IMR-90 (cell line): Measurements from ENCODE around the gene SPATA16. TPM values are rescaled to one million over a fixed set of nuclear protein-coding genes. Genes with fewer than 3 reads are reported as not detected.

ENCODE experiments used
- ATAC-seq: fragments of 200-7000 bp; cut with Tn5 transposase; 2 replicates; pipeline ENCODE4 v1.9.1; 2020; ENCODE audit warnings: low read depth, mild to moderate bottlenecking, moderate library complexity
- BruUV-seq: library from RNA; stranded (reverse); fragments of 400-500 nt; replicated peaks from 2 replicates; lab custom pipeline; 2021; lab: Mats Ljungman, UMichigan
- CTCF ChIA-PET: fragments of 300-600 bp; formaldehyde crosslinking; extraction: SDS; loops from one replicate; lab custom pipeline; 2021; ENCODE audit warnings: antibody characterized with exemption; lab: Yijun Ruan, JAX
- POLR2A ChIA-PET: fragments of 300-600 bp; sonication (Branson Sonifier 250); formaldehyde crosslinking; loops from one replicate; lab custom pipeline; 2022; ENCODE audit warnings: antibody characterized with exemption; ENCODE audit not compliant: unreplicated experiment; lab: Charles Lee
- DNase-seq: peaks from one replicate; pipeline ENCODE4 v3.0.0; 2013
- H2AFZ ChIP-seq: replicated peaks from 2 replicates; pipeline ENCODE3; 2013; ENCODE audit warnings: low read length, mild to moderate bottlenecking; ENCODE audit not compliant: poor library complexity
- H2AK5ac ChIP-seq: 2 replicates; pipeline ENCODE4 v1.6.1; 2013; ENCODE audit warnings: low read depth, low read length, inconsistent platforms
- H2AK9ac ChIP-seq: replicated peaks from 2 replicates; pipeline ENCODE3; 2013; ENCODE audit warnings: mild to moderate bottlenecking, low read depth, low read length, moderate library complexity; ENCODE audit not compliant: poor library complexity
- H2BK120ac ChIP-seq: 2 replicates; pipeline ENCODE4 v1.6.1; 2013; ENCODE audit warnings: low read depth, low read length, inconsistent platforms
- H2BK15ac ChIP-seq: 3 replicates; pipeline ENCODE4 v1.6.1; 2013; ENCODE audit warnings: low read depth, low read length, inconsistent platforms
- H2BK20ac ChIP-seq: 2 replicates; pipeline ENCODE4 v1.6.1; 2013; ENCODE audit warnings: low read depth, mild to moderate bottlenecking, inconsistent platforms, low read length, moderate library complexity
- H2BK5ac ChIP-seq: 2 replicates; pipeline ENCODE4 v1.6.1; 2013; ENCODE audit warnings: mild to moderate bottlenecking, low read depth, low read length, inconsistent platforms; ENCODE audit not compliant: poor library complexity, severe bottlenecking
- H3K14ac ChIP-seq: replicated peaks from 2 replicates; pipeline ENCODE4 v1.6.1; 2013; ENCODE audit warnings: low read depth, low read length, inconsistent platforms
- H3K18ac ChIP-seq: 2 replicates; pipeline ENCODE4 v1.6.1; 2013; ENCODE audit warnings: low read depth, low read length, control low read depth
- H3K23ac ChIP-seq: 2 replicates; pipeline ENCODE4 v1.6.1; 2013; ENCODE audit warnings: low read depth, low read length, inconsistent platforms
- H3K27ac ChIP-seq: 2 replicates; pipeline ENCODE4 v1.5.1; 2013; ENCODE audit warnings: mild to moderate bottlenecking, control low read depth, low read length; ENCODE audit not compliant: insufficient read depth
- H3K27me3 ChIP-seq: 2 replicates; pipeline ENCODE4 v1.6.1; 2013; ENCODE audit warnings: low read length; ENCODE audit not compliant: control insufficient read depth, insufficient read depth
- H3K36me3 ChIP-seq: 2 replicates; pipeline ENCODE4 v1.6.1; 2013; ENCODE audit warnings: low read length, mixed read lengths; ENCODE audit not compliant: control insufficient read depth, insufficient read depth
- H3K4ac ChIP-seq: 2 replicates; pipeline ENCODE4 v1.6.1; 2013; ENCODE audit warnings: low read depth, low read length, inconsistent platforms
- H3K4me1 ChIP-seq: 2 replicates; pipeline ENCODE4 v1.6.1; 2013; ENCODE audit warnings: low read length, mixed read lengths; ENCODE audit not compliant: control insufficient read depth, insufficient read depth
- H3K4me2 ChIP-seq: 2 replicates; pipeline ENCODE4 v1.6.1; 2013; ENCODE audit warnings: low read depth, mild to moderate bottlenecking, control low read depth, low read length, moderate library complexity
- H3K4me3 ChIP-seq: 2 replicates; pipeline ENCODE4 v1.5.1; 2013; ENCODE audit warnings: low read depth, mild to moderate bottlenecking, control low read depth, low read length, moderate library complexity; ENCODE audit not compliant: insufficient read depth
- H3K56ac ChIP-seq: 2 replicates; pipeline ENCODE4 v1.6.1; 2013; ENCODE audit warnings: low read length, inconsistent platforms; ENCODE audit not compliant: insufficient read depth; ENCODE audit errors: extremely low read depth
- H3K79me1 ChIP-seq, 2 experiments: 2 replicates each; pipeline ENCODE4 v1.6.1; 2013; ENCODE audit warnings: low read length in 2 of 2, inconsistent platforms in 1 of 2, low read depth in 1 of 2
- H3K9ac ChIP-seq: 2 replicates; pipeline ENCODE4 v1.6.1; 2013; ENCODE audit warnings: low read depth, low read length, control low read depth
- H3K9me1 ChIP-seq: 2 replicates; pipeline ENCODE4 v1.6.1; 2013; ENCODE audit warnings: low read length, inconsistent platforms; ENCODE audit not compliant: insufficient read depth
- H3K9me3 ChIP-seq: 2 replicates; pipeline ENCODE4 v1.6.1; 2013; ENCODE audit warnings: low read length; ENCODE audit not compliant: control insufficient read depth, insufficient read depth
- H4K20me1 ChIP-seq: 2 replicates; pipeline ENCODE4 v1.6.1; 2013; ENCODE audit warnings: low read length, inconsistent platforms; ENCODE audit not compliant: insufficient read depth
- H4K5ac ChIP-seq: 2 replicates; pipeline ENCODE4 v1.6.1; 2013; ENCODE audit warnings: mild to moderate bottlenecking, low read depth, low read length, control low read depth
- H4K8ac ChIP-seq, 2 experiments: 2 replicates each; pipeline ENCODE4 v1.6.1; 2013; ENCODE audit warnings: low read depth in 2 of 2, low read length in 2 of 2, control low read depth in 1 of 2, inconsistent platforms in 1 of 2
- H4K91ac ChIP-seq: 2 replicates; pipeline ENCODE4 v1.6.1; 2013; ENCODE audit warnings: low read depth, low read length, inconsistent platforms; ENCODE audit not compliant: insufficient read depth
- BHLHE40 ChIP-seq: fragments of 150-350 bp; IDR thresholded peaks from 2 replicates; pipeline ENCODE4 v1.6.1; 2016; ENCODE audit warnings: mild to moderate bottlenecking, low read depth, low read length
- CEBPB ChIP-seq: IDR thresholded peaks from 2 replicates; pipeline ENCODE4 v1.6.1; 2012; ENCODE audit warnings: low read depth, low read length, improper control_type of control experiment
- CHD1 ChIP-seq: IDR thresholded peaks from 2 replicates; pipeline ENCODE4 v1.6.1; 2012; ENCODE audit warnings: low read depth, low read length, improper control_type of control experiment
- CTCF ChIP-seq: conservative IDR thresholded peaks from 2 replicates; pipeline ENCODE4 v1.5.1; 2012; ENCODE audit warnings: mild to moderate bottlenecking, low read depth, low read length, improper control_type of control experiment
- ELK1 ChIP-seq: fragments of 150-350 bp; IDR thresholded peaks from 2 replicates; pipeline ENCODE4 v1.6.1; 2016; ENCODE audit warnings: low read depth, mild to moderate bottlenecking, low read length, moderate library complexity, borderline replicate concordance
- FOS ChIP-seq: fragments of 150-350 bp; IDR thresholded peaks from 2 replicates; pipeline ENCODE4 v1.6.1; 2016; ENCODE audit warnings: low read depth, low read length
- MAFK ChIP-seq: IDR thresholded peaks from 2 replicates; pipeline ENCODE4 v1.6.1; 2012; ENCODE audit warnings: low read depth, low read length, improper control_type of control experiment
- MAZ ChIP-seq: IDR thresholded peaks from 2 replicates; pipeline ENCODE4 v1.6.1; 2012; ENCODE audit warnings: low read depth, mild to moderate bottlenecking, low read length, improper control_type of control experiment, moderate library complexity, borderline replicate concordance
- MXI1 ChIP-seq: IDR thresholded peaks from 2 replicates; pipeline ENCODE4 v1.6.1; 2012; ENCODE audit warnings: low read depth, mild to moderate bottlenecking, low read length, moderate library complexity, borderline replicate concordance
- NFE2L2 ChIP-seq: fragments of 150-350 bp; IDR thresholded peaks from 2 replicates; pipeline ENCODE4 v1.6.1; 2016; ENCODE audit warnings: low read depth, mild to moderate bottlenecking, low read length
- POLR2A ChIP-seq: IDR thresholded peaks from 2 replicates; pipeline ENCODE4 v1.6.1; 2012; ENCODE audit warnings: mild to moderate bottlenecking, low read depth, low read length
- RAD21 ChIP-seq: IDR thresholded peaks from 2 replicates; pipeline ENCODE4 v1.6.1; 2012; ENCODE audit warnings: low read length, improper control_type of control experiment
- RCOR1 ChIP-seq: IDR thresholded peaks from 2 replicates; pipeline ENCODE4 v1.6.1; 2012; ENCODE audit warnings: mild to moderate bottlenecking, low read length, improper control_type of control experiment; ENCODE audit not compliant: insufficient replicate concordance
- RFX5 ChIP-seq: IDR thresholded peaks from 2 replicates; pipeline ENCODE4 v1.8.0; 2012; ENCODE audit warnings: low read depth, mild to moderate bottlenecking, low read length, moderate library complexity
- SMC3 ChIP-seq: fragments of 150-350 bp; IDR thresholded peaks from 2 replicates; pipeline ENCODE4 v1.6.1; 2016; ENCODE audit warnings: low read depth, mild to moderate bottlenecking, antibody characterized with exemption, low read length, moderate library complexity
- WGBS, 2 experiments: methylation state at CpG; one replicate each; pipeline versions ENCODE4 v1.1.5 to v1.1.7; 2013; ENCODE audit warnings: missing lambda C conversion rate in 2 of 2; ENCODE audit not compliant: insufficient read length in 1 of 2; ENCODE audit errors: extremely low coverage in 2 of 2; 5-methylcytosine and 5-hydroxymethylcytosine counted together
- dilution Hi-C: fragments of 300-500 bp; cut with HindIII; formaldehyde crosslinking; loops from one replicate; pipeline ENCODE4 v1.14.3; 2018; ENCODE audit warnings: low sequenced_read_pairs; ENCODE audit not compliant: unreplicated experiment
- in situ Hi-C: fragments of 300-500 bp; cut with MboI; formaldehyde crosslinking; loops from 3 replicates; pipeline ENCODE4 v1.14.3; 2019; ENCODE audit warnings: low sequenced_read_pairs, inconsistent platforms, mixed read lengths
- intact Hi-C: fragments of 100-400 bp; cut with micrococcal nuclease; formaldehyde crosslinking; loops from 2 replicates; pipeline ENCODE4 v1.10.0; 2022
- polyA plus RNA-seq, 3 experiments: library from polyadenylated mRNA; depleted of rRNA; stranded (reverse); fragments of >200 nt; gene quantifications; 2 replicates each; pipeline ENCODE4 v1.2.3, GENCODE V29; 2012; ENCODE audit warnings: low replicate concordance in 1 of 3
- total RNA-seq: library from RNA; depleted of rRNA; stranded (reverse); fragments of >200 nt; gene quantifications from 2 replicates; pipeline ENCODE4 v1.2.3, GENCODE V29; 2012
- TF ChIP-seq, protein P1 (sequence below): fragments of 150-350 bp; IDR thresholded peaks from 2 replicates; pipeline ENCODE4 v1.6.1; 2017; ENCODE audit warnings: mild to moderate bottlenecking, antibody characterized with exemption, low read length, low read depth

SPATA16 gene
- total and polyA plus RNA-seq, 2 of the 4 experiments (the other 2 are of a cell fraction) = not detected

- H2AK5ac ChIP-seq = no peak overlapping the region
- no peak overlapping the region for H3K4me3 ChIP-seq
- H4K8ac ChIP-seq = no peak overlapping the region
- no peaks in the 10 kb centered on the region for H3K9me1 ChIP-seq
- POLR2A ChIA-PET = no interaction called here
- no peaks in the 10 kb centered on the region for H4K20me1 ChIP-seq
- no peak overlapping the region for H3K4ac ChIP-seq
- H4K5ac ChIP-seq = no peak overlapping the region
- BruUV-seq = no TSS peak
- H3K56ac ChIP-seq = no peak overlapping the region
- H3K27ac ChIP-seq = no peak overlapping the region
- no peaks in the 10 kb centered on the region for H3K27me3 ChIP-seq
- TF ChIP-seq POLR2A (no peak), MAFK (no peak), MXI1 (no peak), NFE2L2 (no peak), RAD21 (no peak), FOS (no peak), MAZ (no peak), CTCF (no peak), BHLHE40 (no peak), CEBPB (no peak), RFX5 (no peak), SMC3 (no peak), ELK1 (no peak), CHD1 (no peak), RCOR1 (no peak)
- TF ChIP-seq, protein P1, sequence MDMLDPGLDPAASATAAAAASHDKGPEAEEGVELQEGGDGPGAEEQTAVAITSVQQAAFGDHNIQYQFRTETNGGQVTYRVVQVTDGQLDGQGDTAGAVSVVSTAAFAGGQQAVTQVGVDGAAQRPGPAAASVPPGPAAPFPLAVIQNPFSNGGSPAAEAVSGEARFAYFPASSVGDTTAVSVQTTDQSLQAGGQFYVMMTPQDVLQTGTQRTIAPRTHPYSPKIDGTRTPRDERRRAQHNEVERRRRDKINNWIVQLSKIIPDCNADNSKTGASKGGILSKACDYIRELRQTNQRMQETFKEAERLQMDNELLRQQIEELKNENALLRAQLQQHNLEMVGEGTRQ = no peak
- H4K91ac ChIP-seq = no peak overlapping the region
- no peak overlapping the region for H3K23ac ChIP-seq
- DNase-seq (no peak), ATAC-seq (no peak)
- H2AFZ ChIP-seq = no peak overlapping the region
- no peak overlapping the region for H3K4me2 ChIP-seq
- dilution Hi-C loops (no loop called here), intact Hi-C loops (no loop called here), in situ Hi-C loops (no loop called here)
- CTCF ChIA-PET = no interaction called here
- H3K18ac ChIP-seq = no peak overlapping the region
- H2BK20ac ChIP-seq = no peak overlapping the region
- H2AK9ac ChIP-seq = no peak overlapping the region
- H2BK5ac ChIP-seq = no peak overlapping the region
- no peak overlapping the region for H3K9ac ChIP-seq
- no peaks in the 10 kb centered on the region for H3K36me3 ChIP-seq
- H2BK120ac ChIP-seq = no peak overlapping the region
- no CpG with 5 or more reads among the region's 3 CpGs for WGBS, 2 experiments
- no peak overlapping the region for H2BK15ac ChIP-seq
- no peak overlapping the region for H3K14ac ChIP-seq
- H3K79me1 ChIP-seq = no peaks in the 10 kb centered on the region
- no peaks in the 10 kb centered on the region for H3K4me1 ChIP-seq
- H3K9me3 ChIP-seq = no peaks in the 10 kb centered on the region
Observed at GRCh38 chr3:173128633-173129032, 12.4 kb downstream of the SPATA16 start.
